ENCODE measurements around the gene SYCP2.

DNA sequence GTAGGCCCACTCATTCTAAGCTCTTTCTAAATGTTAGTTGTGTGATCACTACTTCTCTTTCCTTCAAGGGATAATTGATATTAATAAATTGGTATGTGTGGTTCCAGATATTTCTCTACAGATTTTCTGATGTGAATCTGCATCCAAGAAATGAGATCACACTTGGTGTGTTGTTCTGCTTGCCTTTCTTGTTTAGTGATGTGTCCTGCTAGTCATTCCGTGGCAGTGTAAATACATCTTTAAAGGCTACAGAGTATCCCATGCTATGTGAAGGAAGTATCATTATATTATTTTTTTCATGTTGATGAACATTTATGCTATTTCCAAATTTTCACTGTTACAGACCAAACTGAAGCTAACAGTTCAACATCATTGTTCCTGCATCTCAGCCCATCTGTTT, 38.0 kb upstream of the SYCP2 start:
- no peak for TF ChIP-seq CTCF (IDR thresholded peaks at IDR 0.05; ENCODE audit: low read length)
- TF ChIP-seq EZH2 (optimal IDR thresholded peaks at IDR 0.05; ENCODE audit: low read depth, low read length) = no peak
- TF ChIP-seq EZH2phosphoT487 (IDR thresholded peaks at IDR 0.05; ENCODE audit: low read length) = no peak
